Endothelial cell of umbilical vein (primary cell): ENCODE measurements around the gene RGL4.

ENCODE experiments used
- CTCF ChIP-seq, 2 donors: IDR thresholded peaks; 1 replicate in 1 of 2; 2 replicates in 1 of 2; pipeline ENCODE4 v1.5.1; 2011; ENCODE audit warnings: low read length in 2 of 2, mild to moderate bottlenecking in 2 of 2, moderate library complexity in 2 of 2, control low read depth in 1 of 2, inconsistent platforms in 1 of 2, low read depth in 1 of 2; ENCODE audit not compliant: insufficient read depth in 1 of 2; ENCODE audit errors: extremely low read depth in 1 of 2
- POLR2A ChIP-seq: IDR thresholded peaks from 2 replicates; pipeline ENCODE4 v1.6.1; 2012; ENCODE audit warnings: low read depth, mild to moderate bottlenecking, control low read depth, low read length

GRCh38 chr22:23675502-23676415 lies 15.1 kb upstream of the RGL4 start:
- TF ChIP-seq POLR2A (no peak), CTCF (IDR thresholded peaks at IDR 0.05; ENCODE audit: extremely low read depth in 1 of 2, insufficient read depth in 1 of 2, low read depth in 1 of 2, low read length in 2 of 2) (no peak)
